ENCODE data around the gene SLC2A5.

- no peak for TF ChIP-seq CTCF (conservative IDR thresholded peaks at IDR 0.05; ENCODE audit: low read depth, low read length)
- no peak for TF ChIP-seq EZH2 (IDR thresholded peaks at IDR 0.05; ENCODE audit: low read length, unreplicated experiment)
These were observed 82.6 kb downstream of the SLC2A5 start for GRCh38 chr1:8986814-8987190.

All from PC-3 (cell line).